Stimulated activated CD8-positive, alpha-beta memory T cell treated with anti-CD3 and anti-CD28 coated beads, Interleukin-12 subunit alpha, Interleukin-12 subunit beta, amount 100 ng/mL, for 1 hour (primary cell): Measurements from ENCODE around the gene GABRR3.

Source experiments
- DNase-seq: peaks from one replicate; pipeline ENCODE4 v3.0.0-alpha.2; 2020; ENCODE audit warnings: low read depth

Gene GABRR3

GRCh38 chr3:97990624-97991292, 44.4 kb downstream of the GABRR3 start:
- no peak for DNase-seq

- DNase-seq = no peak
Measured at GRCh38 chr3:97988784-97989568, 46.1 kb downstream of the GABRR3 start.

GRCh38 chr3:97987306-97987705, 47.8 kb downstream of the GABRR3 start:
- DNase-seq = no peak

GRCh38 chr3:97983933-97984491, 51.1 kb downstream of the GABRR3 start:
- DNase-seq = no peak

- no peak for DNase-seq
Measured at GRCh38 chr3:97981886-97982285, 53.2 kb downstream of the GABRR3 start.

- DNase-seq = no peak
Measured at GRCh38 chr3:97979610-97980009, 55.5 kb downstream of the GABRR3 start.

GRCh38 chr3:97975466-97975865, 59.6 kb downstream of the GABRR3 start:
- no peak for DNase-seq

GRCh38 chr3:97974996-97975395, 60.1 kb downstream of the GABRR3 start:
- no peak for DNase-seq

- no peak for DNase-seq
Measured at GRCh38 chr3:97972976-97973375, 62.1 kb downstream of the GABRR3 start.

- DNase-seq = peak; percentile 69
Measured at GRCh38 chr3:97971679-97972567, 63.2 kb downstream of the GABRR3 start, which contains the start of gene RIOX2. Gene RIOX2 (minus strand): TSS chr3:97972431. CDS start chr3:97967593, 4,838 bp downstream.

GRCh38 chr3:97970956-97971620, 64.0 kb downstream of the GABRR3 start:
- no peak for DNase-seq

- no peak for DNase-seq
Measured at GRCh38 chr3:97970156-97970555, 65.0 kb downstream of the GABRR3 start.

- no peak for DNase-seq
Measured at GRCh38 chr3:97969541-97969940, 65.6 kb downstream of the GABRR3 start.

GRCh38 chr3:97968376-97968775, 66.7 kb downstream of the GABRR3 start:
- DNase-seq = no peak

- DNase-seq = no peak
Measured at GRCh38 chr3:97967966-97968365, 67.1 kb downstream of the GABRR3 start.

- DNase-seq = no peak
Measured at GRCh38 chr3:97960993-97961766, 73.9 kb downstream of the GABRR3 start.

- no peak for DNase-seq
Measured at GRCh38 chr3:97960551-97960950, 74.6 kb downstream of the GABRR3 start.

- DNase-seq = no peak
Measured at GRCh38 chr3:97959872-97960271, 75.2 kb downstream of the GABRR3 start.

- DNase-seq = no peak
Measured at GRCh38 chr3:97958796-97959195, 76.3 kb downstream of the GABRR3 start.

- DNase-seq = no peak
Measured at GRCh38 chr3:97958396-97958795, 76.7 kb downstream of the GABRR3 start.
